NCI-H2196 (cell line): ENCODE data around the gene HHIPL1.

ENCODE experiments used
- DNase-seq: peaks from one replicate; lab custom pipeline; 2025; ENCODE audit not compliant: unreplicated experiment; lab: John Stamatoyannopoulos, UW

Gene HHIPL1

DNA sequence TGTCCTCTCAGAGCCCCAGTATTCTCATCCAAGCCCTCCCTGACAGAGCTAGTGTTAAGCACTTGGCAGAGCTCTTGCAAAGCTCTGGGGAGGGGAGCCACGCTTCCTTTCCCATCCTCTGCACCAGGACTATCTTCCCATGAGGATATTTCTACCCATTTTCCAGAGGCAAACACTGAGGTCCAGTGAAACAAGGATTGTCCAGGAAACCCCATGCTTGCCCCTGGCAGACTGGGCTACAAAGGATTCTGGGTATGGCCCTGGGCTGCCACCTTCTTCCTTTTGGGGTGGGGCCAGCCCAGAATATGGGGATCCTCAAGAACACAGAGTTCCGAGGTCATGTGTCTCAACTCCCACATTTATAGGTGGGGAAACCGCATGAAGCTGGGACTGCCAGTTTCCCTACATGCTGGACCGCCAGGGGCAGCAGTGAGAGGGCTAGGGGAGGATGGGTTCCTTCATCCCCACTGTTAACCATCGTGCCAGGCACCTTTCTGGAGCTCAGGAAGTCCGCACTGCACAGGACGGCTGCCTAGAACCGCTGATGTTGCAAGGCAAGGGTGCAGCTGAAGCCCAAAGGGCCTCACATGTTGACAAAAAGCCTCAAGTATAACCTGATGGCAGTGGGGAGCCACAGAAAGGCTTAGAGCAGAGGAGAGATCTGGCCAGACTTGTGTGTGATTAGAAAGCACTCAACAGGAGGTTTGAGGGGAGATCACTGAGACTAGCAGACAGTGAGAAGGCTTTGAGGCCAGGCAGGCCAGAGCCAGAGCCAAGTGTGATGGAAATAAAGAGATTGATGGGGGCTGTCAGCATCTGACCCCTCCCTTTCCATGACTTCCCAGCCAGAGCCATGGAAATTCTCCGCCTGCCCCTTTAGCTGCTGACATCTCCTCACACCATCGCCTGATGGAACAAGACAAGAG lies 35.4 kb upstream of the HHIPL1 start:
- DNase-seq: no peak

DNA sequence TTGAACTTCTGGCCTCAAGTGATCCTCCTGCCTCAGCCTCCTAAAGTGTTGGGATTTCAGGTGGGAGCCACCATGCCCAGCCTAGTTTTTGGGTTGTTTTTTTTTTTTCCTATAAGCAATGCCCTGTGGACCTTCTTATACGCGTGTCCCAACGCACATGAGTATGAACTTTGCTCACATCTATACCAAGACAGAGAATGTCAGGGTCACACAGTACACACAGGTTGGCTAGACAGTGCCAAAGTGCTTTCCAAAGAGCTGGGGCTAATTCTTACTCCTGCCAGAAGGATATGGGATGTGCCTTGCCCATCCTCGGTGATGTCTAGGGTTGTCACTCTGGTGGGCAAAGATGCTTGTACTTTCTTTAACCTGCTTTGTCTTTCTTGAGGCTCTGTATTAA lies 33.3 kb upstream of the HHIPL1 start:
- no peak for DNase-seq

DNA sequence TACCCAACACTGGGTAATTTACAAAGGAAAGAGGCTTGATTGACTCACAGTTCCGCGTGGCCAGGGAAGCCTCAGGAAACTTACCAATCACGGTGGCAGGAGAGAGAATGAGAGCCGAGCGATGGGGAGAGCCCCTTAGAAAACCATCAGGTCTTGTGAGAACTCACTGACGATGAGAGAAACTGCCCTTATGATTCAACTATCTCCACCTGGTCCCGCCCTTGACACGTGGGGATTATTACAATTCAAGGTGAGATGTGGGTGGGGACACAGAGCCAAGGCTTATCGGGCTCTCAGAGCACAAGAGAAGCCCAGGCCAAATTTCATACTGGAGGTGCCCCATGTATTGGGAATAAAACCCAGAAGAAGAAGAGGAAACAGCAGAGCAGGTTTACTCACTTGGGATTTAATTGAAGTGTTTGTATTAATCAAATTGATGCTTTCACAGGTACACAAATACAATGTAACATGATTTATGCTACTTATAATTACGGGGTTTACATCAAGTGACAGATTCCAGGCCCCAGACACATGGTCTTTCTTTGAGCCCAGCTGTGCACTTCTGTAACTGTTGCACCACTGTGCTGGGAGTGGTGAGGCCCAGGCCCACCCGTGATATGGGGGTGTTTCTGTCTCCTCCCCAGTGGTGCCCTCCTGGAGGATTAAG lies 32.7 kb upstream of the HHIPL1 start:
- no peak for DNase-seq

DNA sequence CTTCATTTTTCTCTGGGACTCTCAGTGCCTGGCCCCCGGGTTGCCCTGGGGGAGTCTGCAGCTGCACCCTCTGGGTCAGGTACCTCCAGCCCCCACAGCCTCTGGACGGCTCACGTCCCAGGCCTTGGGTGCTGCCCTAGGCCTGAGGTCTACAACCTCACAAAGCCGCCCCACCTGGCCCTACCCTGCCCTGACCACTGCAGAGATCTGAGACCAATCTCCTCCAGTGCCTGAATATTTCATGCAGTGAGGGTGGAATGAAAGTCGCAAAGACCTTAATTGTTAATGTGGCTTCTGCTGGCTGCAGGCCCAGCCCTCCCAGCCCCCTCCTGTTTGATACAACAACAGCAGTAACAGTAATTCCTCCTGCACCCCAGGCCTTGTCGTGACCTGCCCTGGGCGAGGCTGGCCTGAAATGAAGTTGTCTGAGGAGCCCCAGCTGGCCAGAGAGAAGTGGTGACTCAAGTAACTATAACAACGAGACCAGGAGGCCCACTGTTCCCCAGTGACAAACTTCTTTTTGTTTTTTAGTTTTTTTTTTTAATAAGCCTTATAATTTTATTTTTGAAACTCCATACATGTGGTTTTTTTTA lies 32.1 kb upstream of the HHIPL1 start:
- DNase-seq: no peak

DNA sequence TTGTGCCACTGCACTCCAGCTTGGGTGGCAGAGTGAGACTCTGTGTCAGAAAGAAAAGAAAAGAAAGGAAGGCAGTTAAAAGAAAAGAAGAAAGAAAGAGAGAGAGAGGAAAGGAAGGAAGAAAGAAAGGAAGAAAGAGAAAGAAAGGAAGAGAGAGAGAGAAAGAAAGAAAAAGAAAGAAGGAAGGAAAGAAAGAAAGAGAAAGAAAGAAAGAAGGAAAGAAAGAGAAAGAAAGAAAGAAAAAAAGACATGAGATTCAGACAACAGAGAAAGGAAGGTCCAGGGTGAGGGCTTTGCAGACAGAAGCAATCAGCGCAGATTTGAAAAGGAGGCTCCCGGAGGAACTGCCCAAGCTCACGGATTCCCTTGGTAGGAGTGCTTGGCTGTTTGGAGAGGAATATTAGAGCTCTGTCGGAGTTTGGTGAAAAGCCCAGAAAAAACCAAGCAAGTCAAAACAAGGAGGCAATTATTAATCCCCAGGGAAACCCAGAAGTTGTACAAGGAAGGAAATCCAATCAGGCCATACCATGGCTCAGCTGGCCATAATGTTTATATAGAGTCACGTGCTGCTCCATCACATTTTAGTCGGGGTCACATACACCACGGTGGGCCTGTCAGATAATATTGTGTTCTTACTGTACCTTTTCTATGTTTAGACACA lies 29.3 kb upstream of the HHIPL1 start:
- DNase-seq: no peak

DNA sequence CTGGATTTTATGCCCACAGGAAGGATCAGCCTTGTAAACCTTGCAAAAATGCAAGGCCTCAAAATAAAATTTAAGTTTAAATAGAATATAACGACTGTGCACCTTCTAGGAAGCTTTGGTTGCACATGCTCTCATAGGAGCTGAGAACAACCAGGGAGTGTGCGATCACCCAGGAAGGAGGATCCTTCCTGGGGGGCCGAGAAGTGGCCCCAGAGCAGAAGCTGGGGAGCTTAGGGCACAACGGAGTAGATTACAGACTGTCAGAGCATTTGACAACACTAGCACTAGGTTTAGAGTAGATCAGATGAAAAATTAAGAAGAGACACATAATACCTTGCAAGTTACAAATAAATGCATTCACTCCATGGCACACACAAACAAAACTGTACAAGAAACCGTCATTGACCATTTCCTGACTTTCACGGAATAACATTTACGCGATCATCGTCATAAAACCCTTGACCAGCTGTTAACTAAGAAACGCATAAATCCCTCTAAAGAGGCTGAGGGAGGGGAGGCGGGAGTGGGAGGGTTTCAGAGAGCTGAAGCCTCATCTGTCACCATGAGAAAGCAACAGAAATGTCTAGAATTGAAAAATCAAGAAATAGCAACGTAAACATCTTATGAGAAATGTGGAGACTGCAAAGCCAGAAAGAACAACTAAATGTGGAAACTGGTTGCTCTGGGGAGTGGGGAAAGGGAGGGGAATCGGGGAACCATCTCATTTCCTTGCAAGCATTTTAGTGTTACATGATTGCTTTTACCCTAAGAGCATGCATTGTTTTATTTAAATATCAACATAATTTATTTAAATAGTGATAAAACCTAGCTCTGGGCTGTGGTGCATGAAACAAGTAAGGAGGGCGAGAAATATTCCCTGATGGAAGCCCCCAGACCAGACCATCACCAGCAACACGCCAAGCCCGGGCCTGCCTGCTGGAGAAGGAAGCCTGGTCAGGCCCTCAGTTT lies 27.8 kb upstream of the HHIPL1 start:
- no peak for DNase-seq

DNA sequence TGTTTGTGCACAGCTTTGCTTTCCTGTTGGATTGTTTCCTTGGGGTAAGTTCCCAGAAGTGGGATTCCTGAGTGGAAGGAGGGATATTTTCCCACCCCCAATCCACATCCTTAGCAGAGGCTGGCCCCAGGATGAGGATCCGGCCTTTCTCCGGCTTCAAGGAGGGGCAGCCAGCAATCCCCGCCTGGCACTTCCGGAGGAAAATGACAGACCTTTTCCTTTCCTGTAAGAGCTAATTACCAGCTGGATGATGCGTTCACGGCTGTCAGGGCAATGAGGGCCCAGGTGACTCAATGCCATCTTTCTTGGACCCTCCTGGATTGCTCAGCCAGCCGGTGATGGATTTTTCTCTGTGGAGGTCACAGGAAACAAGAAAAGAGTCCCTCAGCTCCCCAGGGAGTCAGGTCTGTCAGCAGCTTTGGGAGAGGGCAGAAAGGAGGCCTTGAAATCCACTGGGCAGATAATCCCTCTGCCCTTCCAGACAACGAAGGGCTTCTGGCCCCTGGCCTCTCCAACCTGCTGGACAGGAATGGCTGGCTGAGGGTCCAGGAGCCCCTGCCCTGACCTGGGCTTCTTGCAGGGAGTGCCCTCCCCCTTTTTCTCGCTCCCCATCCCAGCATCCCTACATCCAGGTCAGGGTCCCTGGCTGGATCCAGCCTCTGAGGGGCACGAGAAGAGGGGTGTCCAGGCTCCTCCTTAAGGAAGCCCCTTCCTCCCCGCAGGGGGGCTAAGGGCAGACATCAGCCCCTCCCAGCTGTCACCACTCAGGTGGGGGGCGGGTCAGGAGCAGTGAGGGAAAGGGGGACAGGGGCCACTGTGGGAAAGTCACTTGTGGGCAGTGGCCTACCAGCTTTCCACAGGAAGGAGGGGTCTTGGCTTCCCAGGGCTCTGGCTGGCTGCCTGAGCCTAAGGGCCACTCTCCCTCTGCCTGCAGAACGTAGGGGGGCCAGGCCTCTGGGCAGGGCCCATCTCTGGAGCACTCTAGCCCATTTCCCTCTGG lies 24.8 kb upstream of the HHIPL1 start:
- DNase-seq: no peak

DNA sequence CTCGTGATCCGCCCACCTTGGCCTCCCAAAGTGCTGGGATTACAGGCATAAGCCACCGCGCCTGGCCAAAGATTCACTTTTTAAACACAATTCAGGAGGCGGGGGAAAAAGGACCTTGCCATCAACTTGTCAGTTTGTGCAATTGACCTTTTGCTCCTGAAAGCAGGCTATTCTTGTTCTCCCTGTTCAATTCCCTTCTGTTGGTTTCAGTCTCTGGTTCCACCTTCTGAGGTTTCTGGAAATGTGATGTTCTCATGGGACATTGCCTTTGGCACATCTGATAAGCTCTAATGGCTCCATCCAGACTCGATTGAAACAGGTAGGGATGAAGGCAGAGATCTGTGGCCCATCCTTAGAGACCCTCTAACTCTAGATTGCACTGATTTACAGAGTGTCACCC lies 23.0 kb upstream of the HHIPL1 start:
- no peak for DNase-seq

DNA sequence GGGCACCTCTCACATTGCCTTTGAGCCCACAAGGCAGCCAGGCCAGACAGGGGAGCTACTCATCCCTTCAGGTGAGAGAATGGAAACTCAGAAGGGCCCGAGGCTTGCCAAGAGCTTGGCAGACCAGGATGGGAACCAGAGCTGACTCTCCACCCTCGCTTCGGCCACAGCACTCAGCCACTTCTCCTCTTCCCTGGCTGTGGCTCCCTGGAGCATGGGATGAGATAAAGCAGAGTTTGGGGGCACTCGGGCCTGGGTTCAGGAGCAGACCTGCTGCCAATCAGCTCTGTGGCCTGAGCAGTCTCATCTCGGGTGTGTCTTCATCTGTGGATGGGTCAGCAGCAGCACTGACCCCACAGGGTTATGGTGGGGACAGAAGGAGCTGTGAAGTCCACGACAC lies 20.9 kb upstream of the HHIPL1 start:
- DNase-seq: no peak

DNA sequence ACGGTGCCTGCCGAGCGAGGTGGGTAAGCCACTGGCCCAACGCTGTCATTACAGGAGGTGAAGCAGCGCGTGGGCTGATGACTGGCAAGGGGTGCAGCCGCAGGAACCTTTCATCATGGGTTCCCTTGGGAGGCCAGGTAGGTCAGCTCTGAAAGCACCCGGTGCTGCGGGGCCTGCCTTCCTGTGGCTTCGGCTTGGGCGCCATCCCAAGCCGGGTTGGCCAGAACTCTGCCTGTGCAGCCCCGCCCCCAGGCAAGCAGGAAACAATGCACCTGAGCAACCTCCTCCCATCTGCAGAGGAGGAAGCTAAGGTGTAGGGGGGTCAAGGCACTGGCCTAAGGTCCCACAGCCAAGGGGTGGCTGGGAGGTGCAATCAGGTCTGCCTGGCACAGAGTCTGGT lies 20.0 kb upstream of the HHIPL1 start:
- DNase-seq: no peak

DNA sequence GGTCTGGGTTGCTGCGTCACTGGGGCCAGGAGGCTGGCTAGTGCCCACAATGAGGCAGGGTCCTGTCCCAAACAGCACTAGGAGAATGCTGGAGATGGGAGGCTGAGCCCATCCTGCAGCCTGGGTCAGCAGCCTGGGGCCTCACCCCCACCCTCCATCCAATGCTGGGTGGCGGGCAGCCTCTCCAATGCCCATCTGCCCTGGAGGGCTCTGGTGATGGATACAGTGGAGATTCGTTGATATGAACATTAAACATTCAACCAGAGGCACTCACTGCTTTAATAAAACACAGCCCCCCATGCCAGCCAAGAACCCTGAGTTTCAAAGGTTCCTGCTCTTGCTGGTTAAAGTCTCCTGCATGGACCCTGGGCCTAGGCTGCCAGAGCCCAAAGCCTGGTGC lies 19.5 kb upstream of the HHIPL1 start:
- DNase-seq: no peak

DNA sequence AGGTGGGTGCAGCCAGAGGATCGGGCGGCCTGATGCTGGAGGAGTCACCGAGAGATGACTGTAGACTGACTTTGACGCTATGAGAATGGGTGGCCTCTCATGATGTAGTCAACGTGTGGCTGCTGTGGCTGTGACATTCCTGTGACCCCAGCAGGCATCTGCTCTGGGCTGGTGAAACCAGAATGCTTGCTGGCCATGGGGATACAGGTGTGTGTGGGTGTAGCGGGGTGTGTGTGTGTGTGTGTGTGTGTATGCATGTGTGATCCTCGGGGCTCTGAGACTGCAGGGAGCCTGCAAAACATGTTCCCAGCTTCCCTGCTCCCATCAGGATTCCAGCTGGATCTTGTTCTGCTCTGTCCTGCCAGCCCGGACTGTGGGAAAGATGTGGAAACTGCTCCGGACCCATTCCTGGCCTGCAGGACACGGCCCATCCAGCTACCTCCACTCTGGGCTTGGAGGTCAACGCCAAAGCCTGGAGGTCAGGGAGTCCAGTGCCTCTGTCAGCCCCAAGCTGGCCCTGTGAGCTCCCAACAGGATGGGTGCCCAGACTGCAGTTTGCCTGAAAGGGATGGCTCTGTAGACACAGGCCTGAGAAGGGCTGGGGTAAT lies 18.8 kb upstream of the HHIPL1 start:
- DNase-seq: no peak

DNA sequence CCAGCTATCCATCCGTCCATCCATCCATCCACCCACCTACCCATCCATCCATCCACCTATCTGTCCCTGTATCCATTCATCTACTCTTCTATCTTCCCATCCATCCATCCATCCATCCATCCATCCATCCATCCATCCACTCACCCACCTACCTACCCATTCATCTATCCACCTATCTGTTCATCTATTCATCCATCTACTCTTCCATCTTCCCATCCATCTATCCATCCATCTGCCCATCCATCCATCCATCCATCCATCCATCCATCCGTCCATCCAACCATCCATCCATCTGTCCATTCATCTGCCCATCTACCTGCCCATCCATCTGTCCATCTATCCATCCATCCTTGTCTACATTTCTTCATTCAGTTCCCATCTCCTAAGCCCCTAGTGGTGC lies 17.8 kb upstream of the HHIPL1 start:
- no peak for DNase-seq

DNA sequence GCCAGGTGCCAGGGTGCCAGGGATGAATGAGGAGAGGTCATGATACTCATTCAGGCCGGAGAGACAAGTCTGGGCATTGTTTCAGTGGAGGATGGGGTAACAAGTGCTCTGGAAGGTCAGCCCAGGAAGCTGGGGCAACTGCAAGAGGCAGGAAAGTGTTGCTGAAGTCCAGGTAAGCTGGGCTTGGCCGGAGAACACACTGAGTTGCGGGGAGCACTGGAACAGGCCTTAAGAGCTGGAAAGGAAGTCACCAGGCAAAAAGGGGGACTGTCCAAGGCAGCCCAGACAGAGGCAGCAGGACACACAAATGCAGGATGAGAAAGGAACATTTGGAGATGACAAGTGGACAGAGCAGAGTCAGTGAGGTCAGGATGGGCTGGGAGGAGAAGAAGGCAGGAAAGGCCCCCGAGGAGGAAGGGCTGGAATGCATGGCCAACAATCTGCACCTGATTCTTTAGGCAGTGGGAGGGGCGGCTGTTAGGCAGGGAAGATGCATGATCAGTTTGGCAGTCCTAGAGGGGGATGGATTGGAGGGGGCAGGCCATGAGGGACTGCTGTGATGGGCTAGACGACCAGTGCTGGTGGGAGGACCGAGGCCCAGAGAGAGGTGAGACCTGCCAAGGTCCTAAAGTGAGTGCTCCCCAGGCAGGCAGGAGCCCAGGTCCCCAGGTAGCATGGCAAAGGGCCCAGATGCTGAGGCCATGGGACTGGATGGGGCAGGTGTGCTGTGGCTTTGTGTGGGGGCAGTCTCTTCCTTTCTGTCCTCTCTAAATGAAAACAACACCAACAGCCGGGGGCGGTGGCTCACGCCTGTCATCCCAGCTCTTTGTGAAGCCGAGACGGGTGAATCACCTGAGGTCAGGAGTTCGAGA lies 17.2 kb upstream of the HHIPL1 start:
- DNase-seq: no peak

DNA sequence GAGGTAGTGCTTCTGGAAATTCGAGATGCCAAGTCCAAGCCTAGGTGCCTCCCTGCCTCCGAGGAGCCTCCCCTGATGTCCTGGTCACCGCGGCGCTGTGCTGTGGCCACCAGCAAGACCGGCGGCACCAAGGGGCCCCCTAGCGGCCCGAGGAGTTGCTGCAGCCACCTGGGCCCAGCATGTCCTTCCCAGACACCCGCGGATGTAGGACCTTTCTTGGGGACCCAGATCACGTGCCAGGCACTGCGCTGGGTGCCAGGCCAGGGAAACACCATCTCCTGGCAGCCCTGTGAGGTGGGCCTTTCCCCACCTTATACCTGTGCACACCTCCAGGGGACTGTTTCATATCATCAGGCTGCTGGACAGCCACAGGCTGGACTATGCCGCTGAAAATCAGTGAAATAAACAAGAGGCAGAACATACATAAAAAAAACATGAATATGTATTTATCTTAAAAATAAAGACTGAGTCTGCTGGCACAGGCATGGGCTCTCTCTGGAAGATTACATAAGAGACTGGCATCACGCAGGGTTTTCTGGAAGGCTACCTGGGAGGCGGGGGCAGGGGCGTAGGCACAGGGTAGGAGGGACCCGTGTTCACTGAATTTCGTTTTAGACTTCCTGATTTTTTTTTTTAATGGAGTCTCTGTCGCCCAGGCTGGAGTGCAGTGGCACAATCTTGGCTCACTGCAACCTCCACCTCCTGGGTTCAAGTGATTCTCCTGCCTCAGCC lies 15.9 kb upstream of the HHIPL1 start:
- DNase-seq: peak; percentile 44

DNA sequence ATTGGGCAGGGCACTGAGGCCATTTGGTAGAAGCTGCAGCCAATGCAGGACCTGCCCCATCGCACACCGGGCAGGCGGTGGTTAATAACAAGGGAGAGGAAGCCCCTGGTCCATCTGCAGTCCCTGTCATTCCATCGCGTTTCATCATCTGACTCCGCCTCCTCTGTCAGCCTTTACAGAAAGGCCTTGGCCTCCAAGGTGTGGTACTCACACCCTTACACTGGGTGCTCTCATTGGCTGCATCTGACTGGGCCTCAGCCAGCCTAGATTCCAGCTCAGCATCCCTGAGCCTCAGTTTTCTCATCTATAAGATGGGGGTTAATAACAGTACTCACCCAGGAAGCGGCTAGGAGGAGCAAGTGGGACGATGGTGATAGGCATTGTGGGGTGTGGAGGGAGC lies 14.7 kb upstream of the HHIPL1 start:
- DNase-seq: no peak

DNA sequence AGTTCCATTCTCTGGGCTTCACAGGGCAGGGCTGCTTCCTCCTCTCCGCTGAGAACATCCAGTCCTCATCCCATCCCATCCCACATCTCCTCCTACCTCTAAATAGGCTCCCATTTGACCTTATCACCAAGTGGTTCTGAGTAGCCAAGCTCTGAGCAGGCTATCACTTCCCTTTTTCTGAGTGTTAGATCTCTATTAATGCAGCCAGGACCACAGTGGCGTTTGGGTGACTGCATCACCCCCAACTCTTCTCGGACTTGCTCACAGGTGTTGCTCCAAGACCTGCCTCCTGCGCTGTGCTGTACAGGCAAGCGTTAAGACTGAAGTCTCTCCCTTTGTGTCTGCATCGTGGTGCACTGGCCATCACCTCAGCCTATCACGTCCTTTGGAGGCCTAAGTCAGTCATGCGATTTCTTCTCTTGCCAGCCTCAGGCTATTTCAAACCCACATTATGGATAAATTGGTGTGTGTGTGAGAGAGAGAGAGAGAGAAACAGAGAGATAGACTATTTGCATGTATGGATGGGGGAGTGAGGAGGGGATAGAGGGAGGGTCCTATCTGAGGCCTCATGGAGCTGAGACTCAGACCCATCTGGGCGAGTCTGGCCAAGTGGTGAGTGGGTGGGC lies 12.4 kb upstream of the HHIPL1 start:
- DNase-seq: no peak
